ENCODE data around the gene HAP1.

Gene HAP1

GRCh38 chr17:41771389-41772206 is 37.2 kb upstream of the HAP1 start:
- DNase-seq = no peak
- TF ChIP-seq GATA1 (IDR thresholded peaks at IDR 0.05; ENCODE audit: low read depth, low read length) (no peak), POLR2A (IDR thresholded peaks at IDR 0.05; ENCODE audit: low read length) (no peak)

GRCh38 chr17:41769985-41770384 is 35.5 kb upstream of the HAP1 start:
- no peak for TF ChIP-seq GATA1 (IDR thresholded peaks at IDR 0.05; ENCODE audit: low read depth, low read length)
- TF ChIP-seq POLR2A (IDR thresholded peaks at IDR 0.05; ENCODE audit: low read length) = no peak
- DNase-seq = no peak

- DNase-seq = no peak
- TF ChIP-seq POLR2A (IDR thresholded peaks at IDR 0.05; ENCODE audit: low read length) (no peak), GATA1 (IDR thresholded peaks at IDR 0.05; ENCODE audit: low read depth, low read length) (no peak)
Measured at GRCh38 chr17:41769346-41769862, 35.0 kb upstream of the HAP1 start.

- DNase-seq = no peak
- no peak for TF ChIP-seq GATA1 (IDR thresholded peaks at IDR 0.05; ENCODE audit: low read depth, low read length)
- TF ChIP-seq POLR2A (IDR thresholded peaks at IDR 0.05; ENCODE audit: low read length) = no peak
Measured at GRCh38 chr17:41768682-41769288, 34.3 kb upstream of the HAP1 start.

- TF ChIP-seq POLR2A (IDR thresholded peaks at IDR 0.05; ENCODE audit: low read length) = no peak
- no peak for TF ChIP-seq GATA1 (IDR thresholded peaks at IDR 0.05; ENCODE audit: low read depth, low read length)
- no peak for DNase-seq
Measured at GRCh38 chr17:41767324-41768042, 33.0 kb upstream of the HAP1 start.

- TF ChIP-seq POLR2A (IDR thresholded peaks at IDR 0.05; ENCODE audit: low read length) (no peak), GATA1 (IDR thresholded peaks at IDR 0.05; ENCODE audit: low read depth, low read length) (no peak)
- DNase-seq = no peak
Measured at GRCh38 chr17:41766135-41766534, 31.7 kb upstream of the HAP1 start.

- DNase-seq = no peak
Measured at GRCh38 chr17:41763327-41763726, 28.9 kb upstream of the HAP1 start.

GRCh38 chr17:41762841-41763240 is 28.4 kb upstream of the HAP1 start:
- DNase-seq = no peak
- TF ChIP-seq GATA1 (IDR thresholded peaks at IDR 0.05; ENCODE audit: low read depth, low read length) (no peak), POLR2A (IDR thresholded peaks at IDR 0.05; ENCODE audit: low read length) (no peak)

More at GRCh38 chr17:41763327-41763726, 28.9 kb upstream of the HAP1 start:
- TF ChIP-seq GATA1 (IDR thresholded peaks at IDR 0.05; ENCODE audit: low read depth, low read length) (no peak), POLR2A (IDR thresholded peaks at IDR 0.05; ENCODE audit: low read length) (no peak)

GRCh38 chr17:41762391-41762790 is 27.9 kb upstream of the HAP1 start:
- TF ChIP-seq POLR2A (IDR thresholded peaks at IDR 0.05; ENCODE audit: low read length) (no peak), GATA1 (IDR thresholded peaks at IDR 0.05; ENCODE audit: low read depth, low read length) (no peak)
- DNase-seq = no peak

- DNase-seq = no peak
- TF ChIP-seq POLR2A (IDR thresholded peaks at IDR 0.05; ENCODE audit: low read length) (no peak), GATA1 (IDR thresholded peaks at IDR 0.05; ENCODE audit: low read depth, low read length) (no peak)
Measured at GRCh38 chr17:41760878-41761277, 26.4 kb upstream of the HAP1 start.

- TF ChIP-seq POLR2A (IDR thresholded peaks at IDR 0.05; ENCODE audit: low read length) = no peak
- no peak for TF ChIP-seq GATA1 (IDR thresholded peaks at IDR 0.05; ENCODE audit: low read depth, low read length)
- no peak for DNase-seq
Measured at GRCh38 chr17:41758601-41759000, 24.2 kb upstream of the HAP1 start.

- no peak for TF ChIP-seq POLR2A (IDR thresholded peaks at IDR 0.05; ENCODE audit: low read length)
- TF ChIP-seq GATA1 (IDR thresholded peaks at IDR 0.05; ENCODE audit: low read depth, low read length) = no peak
- no peak for DNase-seq
Measured at GRCh38 chr17:41754066-41754465, 19.6 kb upstream of the HAP1 start.

- TF ChIP-seq POLR2A (IDR thresholded peaks at IDR 0.05; ENCODE audit: low read length) (no peak), GATA1 (IDR thresholded peaks at IDR 0.05; ENCODE audit: low read depth, low read length) (no peak)
- no peak for DNase-seq
Measured at GRCh38 chr17:41751288-41751687, 16.8 kb upstream of the HAP1 start.

- DNase-seq = no peak
- TF ChIP-seq GATA1 (IDR thresholded peaks at IDR 0.05; ENCODE audit: low read depth, low read length) (no peak), POLR2A (IDR thresholded peaks at IDR 0.05; ENCODE audit: low read length) (no peak)
Measured at GRCh38 chr17:41750862-41751261, 16.4 kb upstream of the HAP1 start.
